ENCODE data around the gene CD7.

The CD7 gene

DNA sequence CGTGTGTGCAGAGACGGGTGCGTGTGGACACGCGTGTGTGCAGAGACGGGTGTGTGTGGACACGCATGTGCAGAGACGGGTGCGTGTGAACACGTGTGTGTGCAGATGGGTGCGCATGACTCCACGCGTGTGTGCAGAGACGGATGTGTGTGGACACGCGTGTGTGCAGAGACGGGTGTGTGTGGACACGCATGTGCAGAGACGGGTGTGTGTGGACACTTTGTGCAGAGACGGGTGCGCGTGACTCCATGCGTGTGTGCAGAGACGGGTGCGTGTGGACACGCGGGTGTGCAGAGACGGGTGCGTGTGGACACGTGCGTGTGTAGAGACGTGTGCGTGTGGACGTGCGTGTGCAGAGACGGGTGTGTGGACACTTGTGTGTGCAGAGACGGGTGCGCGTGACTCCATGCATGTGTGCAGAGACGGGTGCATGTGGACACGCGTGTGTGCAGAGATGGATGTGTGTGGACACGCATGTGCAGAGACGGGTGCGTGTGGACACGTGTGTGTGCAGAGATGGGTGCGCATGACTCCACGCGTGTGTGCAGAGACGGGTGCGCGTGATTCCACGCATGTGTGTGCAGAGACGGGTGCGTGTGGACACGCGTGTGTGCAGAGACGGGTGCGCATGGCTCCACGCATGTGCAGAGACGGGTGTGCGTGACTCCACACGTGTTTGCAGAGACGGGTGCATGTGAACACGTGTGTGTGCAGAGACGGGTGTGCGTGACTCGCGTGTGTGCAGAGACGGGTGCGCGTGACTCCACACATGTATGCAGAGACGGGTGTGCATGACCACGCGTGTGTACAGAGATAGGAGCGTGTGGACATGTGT is 1.6 kb upstream of the CD7 start:
- Histone ChIP-seq H3K27ac (no peak overlapping the region), H3K4me3 (no peak overlapping the region)

DNA sequence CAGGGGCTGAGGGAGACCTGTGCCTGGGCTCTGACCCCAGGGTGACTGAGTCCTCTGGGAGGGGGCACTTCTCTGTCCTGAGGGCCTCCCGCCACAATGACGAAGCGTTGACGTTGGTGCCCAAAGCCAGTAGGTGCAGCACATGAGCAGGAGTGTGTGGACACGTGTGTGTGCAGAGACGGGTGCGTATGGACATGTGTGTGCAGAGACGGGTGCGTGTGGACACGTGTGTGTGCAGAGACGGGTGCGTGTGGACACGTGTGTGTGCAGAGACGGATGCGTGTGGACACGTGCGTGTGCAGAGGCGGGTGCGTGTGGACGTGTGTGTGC is 726 bp upstream of the CD7 start:
- no peak overlapping the region for H3K4me3 ChIP-seq
- H3K27ac ChIP-seq, result peak overlapping the region in 1 of 21 experiments; percentile 84

DNA sequence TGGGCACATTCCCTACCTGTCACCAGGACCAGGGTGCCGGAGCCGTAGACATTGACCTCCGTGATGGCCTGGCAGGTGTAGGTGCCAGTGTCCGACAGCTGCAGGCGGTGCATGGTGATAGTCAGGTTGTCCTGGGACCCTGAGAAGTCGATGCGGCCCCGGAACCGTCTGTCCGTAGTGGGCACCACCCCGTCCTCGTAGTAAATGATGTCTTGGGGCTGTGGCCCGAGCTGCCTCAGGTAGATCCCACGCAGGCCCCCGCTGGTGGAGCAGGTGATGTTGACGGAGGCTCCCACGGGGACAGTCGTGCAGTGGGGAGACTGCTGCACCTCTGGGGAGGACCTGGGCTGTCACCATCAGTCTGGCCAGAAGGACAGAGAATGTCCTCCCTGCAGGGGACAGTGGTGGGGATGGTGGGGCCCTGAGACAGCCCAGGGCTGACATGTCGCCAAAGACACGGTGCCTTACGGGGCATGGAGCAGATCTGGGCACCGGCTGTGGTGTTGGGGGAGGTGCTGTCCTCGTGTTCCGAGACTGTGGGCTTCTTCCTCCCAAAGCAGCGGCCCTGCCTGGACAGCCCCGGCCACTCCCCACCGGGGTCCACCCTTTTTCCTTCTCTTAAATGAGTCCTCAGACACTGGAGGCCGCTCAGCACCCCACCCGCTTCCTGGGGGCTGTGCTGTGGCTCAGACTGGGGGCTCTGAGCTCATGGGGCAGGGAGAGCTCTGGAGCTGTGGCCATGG is 586 bp downstream of the CD7 start:
- Histone ChIP-seq H3K27ac (peak overlapping the region in 14 of 21 experiments; percentile 2 to 84 (median 37)), H3K4me3 (peak overlapping the region; percentile 15 to 33 (median 20))

- peak overlapping the region in 7 of 21 experiments; percentile 14 to 84 (median 60) for H3K27ac ChIP-seq
- H3K4me3 ChIP-seq, result peak overlapping the region in 6 of 7 experiments; percentile 13 to 33 (median 20)
Measured at GRCh38 chr17:82315703-82316358, 1.6 kb downstream of the CD7 start.

- H3K4me3 ChIP-seq, result peak overlapping the region in 1 of 7 experiments; percentile 26
Measured at GRCh38 chr17:82314727-82315605, 2.4 kb downstream of the CD7 start.

GRCh38 chr17:82314012-82314726 is 3.2 kb downstream of the CD7 start:
- H3K4me3 ChIP-seq, result no peak overlapping the region
- H3K27ac ChIP-seq, result no peak overlapping the region

More at GRCh38 chr17:82314727-82315605, 2.4 kb downstream of the CD7 start:
- peak overlapping the region in 2 of 21 experiments; percentile 75 to 84 for H3K27ac ChIP-seq

DNA sequence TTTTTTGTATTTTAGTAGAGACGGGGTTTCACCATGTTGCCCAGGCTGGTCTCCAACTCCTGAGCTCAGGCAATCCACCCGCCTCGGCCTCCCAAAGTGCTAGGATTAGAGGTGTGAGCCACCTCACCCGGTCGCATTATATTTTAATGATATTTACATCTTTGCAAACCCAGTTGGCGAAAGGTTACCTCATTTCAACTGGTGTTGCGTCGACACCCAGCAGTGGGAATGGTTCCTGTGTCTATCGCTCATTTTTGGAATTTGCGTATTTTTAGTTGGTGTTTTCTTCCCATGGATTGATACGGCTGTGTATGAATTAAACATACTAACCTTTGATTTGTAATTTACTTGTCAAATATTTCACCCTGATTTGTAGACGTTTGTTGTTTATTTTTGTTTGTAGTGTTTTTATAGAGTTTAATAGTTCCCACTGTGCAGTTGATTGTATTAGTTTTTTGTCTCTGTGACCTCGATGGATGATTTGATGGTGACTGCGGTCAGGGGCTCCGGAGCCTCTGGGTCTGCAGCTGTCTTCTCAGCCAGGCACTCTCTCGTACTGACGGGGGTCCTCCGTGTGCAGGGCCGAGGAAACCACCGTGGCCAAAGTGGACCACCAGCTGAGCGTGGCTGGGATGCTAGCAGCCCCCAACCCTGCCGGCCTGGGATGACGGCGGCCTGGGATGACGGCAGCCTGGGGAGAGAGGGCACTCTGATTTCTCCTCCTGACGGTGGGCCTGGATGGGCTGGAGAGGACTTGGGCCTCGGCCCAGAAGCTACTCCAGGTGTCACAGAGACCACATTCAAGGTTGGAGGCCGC is 4.0 kb downstream of the CD7 start:
- no peak overlapping the region for H3K27ac ChIP-seq
- H3K4me3 ChIP-seq, result no peak overlapping the region

DNA sequence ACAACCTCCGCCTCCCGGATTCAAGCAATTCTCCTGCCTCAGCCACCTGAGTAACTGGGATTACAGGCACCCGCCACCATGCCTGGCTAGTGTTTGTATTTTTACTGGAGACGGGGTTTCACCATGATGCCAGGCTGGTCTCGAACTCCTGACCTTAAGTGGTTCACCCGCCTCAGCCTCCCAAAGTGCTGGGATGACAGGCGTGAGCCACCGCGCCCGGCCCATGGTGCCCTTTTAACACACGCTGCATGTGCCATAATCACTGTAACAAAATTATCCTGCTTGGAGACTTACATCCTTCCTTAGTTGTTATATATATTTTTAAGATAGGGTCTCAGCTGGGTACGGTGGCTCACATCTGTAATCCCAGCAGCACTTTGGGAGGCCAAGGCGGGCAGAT is 5.4 kb downstream of the CD7 start:
- no peak overlapping the region for H3K27ac ChIP-seq
- H3K4me3 ChIP-seq, result no peak overlapping the region

DNA sequence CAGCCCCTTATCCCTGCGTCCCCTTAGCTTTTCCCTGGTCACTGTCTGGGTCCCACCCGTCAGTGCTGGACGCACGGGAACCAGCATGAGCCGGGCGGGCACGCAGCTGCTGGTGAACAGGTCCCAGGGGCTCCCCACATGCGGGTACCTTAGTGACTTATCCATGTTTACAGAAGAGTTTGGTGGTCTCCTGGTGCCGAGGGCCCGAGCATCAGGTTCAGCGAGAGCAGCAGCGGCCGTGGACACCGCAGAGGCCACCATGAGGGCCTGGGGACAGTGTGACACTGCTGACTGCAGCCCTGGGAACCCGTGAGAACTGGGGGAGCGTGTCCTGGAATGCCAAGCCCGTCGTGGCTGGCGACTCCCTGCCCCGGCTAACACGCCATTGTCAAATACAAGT is 6.5 kb downstream of the CD7 start:
- no peak overlapping the region for H3K4me3 ChIP-seq

DNA sequence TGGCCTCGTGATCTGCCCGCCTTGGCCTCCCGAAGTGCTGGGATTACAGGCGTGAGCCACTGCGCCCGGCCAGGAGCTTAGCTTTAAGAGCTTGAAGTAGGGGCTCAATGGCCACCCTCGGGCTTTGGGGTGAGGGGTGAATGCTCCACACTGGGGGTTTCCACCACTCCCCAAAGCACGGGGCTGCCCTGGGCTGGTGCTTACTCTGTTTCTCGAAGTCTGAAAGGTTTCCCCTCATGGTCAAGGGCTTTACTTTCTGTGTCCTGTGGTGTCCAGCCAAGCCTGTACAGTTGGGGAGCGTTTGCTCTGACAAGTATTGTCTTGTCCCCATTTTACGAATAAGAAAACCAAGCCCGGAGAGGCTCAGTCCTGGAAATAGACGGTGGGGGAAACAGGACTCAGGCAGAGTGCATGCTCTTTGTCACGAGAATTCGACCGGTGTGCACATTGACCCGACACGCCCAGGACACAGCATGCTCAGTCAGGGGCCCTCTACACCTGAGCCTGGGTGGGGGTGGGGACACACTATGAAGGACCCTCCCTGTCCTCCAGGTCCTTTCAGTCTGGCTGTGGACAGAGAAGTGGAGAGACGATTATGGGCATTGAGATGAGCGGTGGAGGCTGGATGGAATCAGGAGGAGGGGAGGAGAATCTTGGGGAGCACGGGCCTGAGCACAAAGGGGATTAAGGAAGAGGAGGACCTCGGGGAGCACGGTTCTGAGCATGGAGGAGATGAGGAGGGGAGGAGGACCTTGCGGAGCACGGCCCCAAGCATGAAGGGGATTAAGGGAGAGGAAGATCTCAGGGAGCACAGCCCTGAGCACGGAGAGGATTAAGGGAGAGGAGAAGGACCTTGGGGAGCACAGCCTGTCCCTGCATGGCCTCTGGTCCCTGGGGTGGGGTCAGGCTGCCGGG is 7.5 kb downstream of the CD7 start:
- H3K27ac ChIP-seq, result no peak overlapping the region
- H3K4me3 ChIP-seq, result no peak overlapping the region

More for the DNA sequence above, 6.5 kb downstream of the CD7 start:
- no peak overlapping the region for H3K27ac ChIP-seq

DNA sequence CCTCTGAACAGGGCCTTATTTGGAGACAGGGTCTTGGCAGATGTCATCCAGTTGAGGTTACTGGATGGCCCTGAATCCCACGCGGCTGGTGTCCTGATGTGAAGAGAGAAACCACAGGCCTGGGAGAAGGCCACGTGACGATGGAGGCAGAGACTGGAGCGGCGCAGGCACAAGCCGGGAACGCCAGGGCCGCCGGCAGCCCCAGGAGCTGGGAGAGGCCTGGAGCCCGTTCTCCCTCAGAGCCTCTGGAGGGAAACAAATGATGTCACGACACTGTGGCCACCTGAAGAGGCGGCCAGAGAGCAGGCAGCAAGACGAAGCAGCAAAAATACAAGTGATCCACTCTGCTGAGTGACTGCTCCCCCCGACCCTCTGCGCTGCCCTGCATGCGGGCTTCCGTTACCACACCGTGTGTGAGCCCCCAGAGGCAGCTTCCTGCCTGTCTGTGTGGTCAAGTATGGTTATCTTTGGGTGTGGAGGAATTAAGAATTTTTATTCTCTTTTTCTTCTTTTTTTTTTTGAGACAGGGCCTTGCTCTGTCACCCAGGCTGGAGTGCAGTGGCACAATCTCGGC is 11.6 kb downstream of the CD7 start:
- H3K27ac ChIP-seq, result no peak overlapping the region
- H3K4me3 ChIP-seq, result no peak overlapping the region

DNA sequence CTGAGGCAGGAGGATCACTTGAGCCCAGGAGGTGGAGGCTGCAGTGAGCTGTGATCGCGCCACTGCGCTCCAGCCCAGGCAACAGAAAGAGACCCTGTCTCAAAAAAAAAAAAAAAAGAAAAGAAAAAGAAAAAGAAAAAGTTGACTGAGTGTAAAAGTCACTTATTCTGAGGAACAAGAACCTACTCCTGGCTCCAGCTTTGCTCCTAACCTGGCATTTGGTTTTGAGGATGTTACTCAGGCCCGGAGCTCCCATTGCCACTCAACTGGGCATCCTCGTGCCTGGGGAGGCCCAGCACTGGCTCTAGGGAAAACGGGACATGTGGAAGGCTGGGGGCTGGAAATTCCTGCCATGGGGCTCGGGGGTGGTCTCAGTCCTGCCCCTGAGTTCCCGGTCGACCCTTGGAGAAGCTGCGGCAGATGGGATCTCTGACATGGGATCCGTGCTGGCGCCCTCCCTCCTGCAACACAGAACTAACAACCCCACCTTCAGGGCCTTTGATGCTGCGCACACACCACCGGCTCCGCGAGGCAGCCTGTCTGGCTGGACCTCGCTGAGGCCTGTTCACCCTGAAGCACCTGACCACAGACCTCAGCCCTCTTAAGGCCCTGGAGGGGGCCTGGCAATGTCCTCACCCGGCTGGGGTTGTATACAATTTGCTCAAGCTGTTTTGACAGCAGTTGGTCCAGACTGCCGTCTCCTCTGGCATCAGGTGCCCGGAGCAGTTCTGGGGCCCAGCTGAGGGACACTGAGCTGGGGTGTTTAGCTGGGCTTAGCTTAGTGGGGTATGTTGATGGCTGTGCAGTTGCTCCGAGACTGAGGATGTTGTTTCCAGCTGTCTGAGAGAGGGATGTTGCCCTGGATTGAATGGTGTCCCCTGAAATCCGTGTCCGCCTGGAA is 12.3 kb downstream of the CD7 start:
- no peak overlapping the region for H3K4me3 ChIP-seq
- no peak overlapping the region for H3K27ac ChIP-seq

- H3K4me3 ChIP-seq, result no peak overlapping the region
Measured at GRCh38 chr17:82303944-82304808, 13.2 kb downstream of the CD7 start.

DNA sequence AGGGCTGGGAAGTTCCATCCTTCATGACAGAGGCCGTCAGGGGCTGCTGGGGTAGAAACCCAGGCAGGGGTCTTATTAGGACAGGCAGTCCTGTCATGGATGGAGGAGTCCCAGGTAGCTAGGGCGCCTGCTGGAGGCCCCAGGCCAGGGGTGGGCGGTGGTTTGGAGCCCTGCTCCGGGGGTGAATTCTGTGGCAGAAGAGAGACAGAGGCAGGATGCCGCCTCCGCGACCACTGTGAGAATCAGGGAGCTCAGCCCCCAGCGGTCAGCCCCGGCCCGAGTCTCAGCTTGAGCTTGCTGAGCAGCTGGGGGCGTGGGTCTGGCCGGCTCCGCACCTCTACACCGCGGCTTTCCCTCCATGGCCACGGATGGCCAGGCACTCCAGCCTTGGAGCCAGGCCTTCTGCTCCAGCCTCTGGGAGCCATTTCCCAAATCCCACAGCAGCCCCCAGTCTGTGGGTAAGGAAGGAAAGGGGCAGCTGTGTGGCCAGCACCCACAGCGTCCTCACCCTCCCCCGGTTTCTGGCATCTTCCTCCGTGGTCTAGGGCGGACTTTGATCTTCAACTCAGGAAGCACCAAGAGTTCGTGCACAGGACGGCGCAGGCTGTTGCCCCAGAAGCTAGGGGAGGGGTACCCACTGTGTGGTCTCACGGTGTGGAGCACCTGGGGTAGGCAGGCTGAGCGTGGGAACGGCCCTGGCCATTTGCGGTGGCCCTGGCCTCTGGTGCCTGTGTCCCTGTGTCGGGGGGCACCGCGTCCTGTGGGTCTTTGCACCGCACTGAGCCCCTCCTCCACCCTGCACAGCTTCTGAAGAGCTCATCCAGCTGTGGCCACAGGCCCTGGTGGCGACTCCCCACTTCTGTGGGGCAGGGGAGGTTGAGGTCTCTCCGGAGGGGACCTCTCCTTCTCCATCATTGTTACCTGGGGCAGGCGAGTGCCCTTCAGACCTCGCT is 14.1 kb downstream of the CD7 start:
- Histone ChIP-seq H3K27ac (peak overlapping the region in 9 of 21 experiments; percentile 7 to 84 (median 65)), H3K4me3 (no peak overlapping the region)

More at GRCh38 chr17:82303944-82304808, 13.2 kb downstream of the CD7 start:
- H3K27ac ChIP-seq, result no peak overlapping the region

Measured in skin epidermis (tissue), 12 donors.